Measurements from ENCODE around the gene TANGO6. TPM values are rescaled to one million over a fixed set of nuclear protein-coding genes. Genes with fewer than 3 reads are reported as not detected.
"Not testable (repeated sequence)": the region's sequence is repeated elsewhere in the genome, so short reads cannot be mapped to it uniquely, and the experiment has no call there.

TANGO6 gene
- total RNA-seq, 2 donors from 2014 or later = 37.3 to 55.4 TPM

- peaks cover under 1% of the 10 kb centered on the region for H3K36me3 ChIP-seq
- H3K27ac ChIP-seq = no peak overlapping the region
- H3K4me1 ChIP-seq (ENCODE audit: control insufficient read depth in 1 of 2, low read depth in 2 of 2) = peaks cover 4 to 17% of the 10 kb centered on the region in 2 donors
- no peak for DNase-seq (ENCODE audit: low spot score)
- no peaks in the 10 kb centered on the region for H3K9me3 ChIP-seq
- H3K4me3 ChIP-seq = no peak overlapping the region
- no peak for ATAC-seq (ENCODE audit: insufficient number of reproducible peaks, low FRiP score, low read depth)
- TF ChIP-seq, protein P1, sequence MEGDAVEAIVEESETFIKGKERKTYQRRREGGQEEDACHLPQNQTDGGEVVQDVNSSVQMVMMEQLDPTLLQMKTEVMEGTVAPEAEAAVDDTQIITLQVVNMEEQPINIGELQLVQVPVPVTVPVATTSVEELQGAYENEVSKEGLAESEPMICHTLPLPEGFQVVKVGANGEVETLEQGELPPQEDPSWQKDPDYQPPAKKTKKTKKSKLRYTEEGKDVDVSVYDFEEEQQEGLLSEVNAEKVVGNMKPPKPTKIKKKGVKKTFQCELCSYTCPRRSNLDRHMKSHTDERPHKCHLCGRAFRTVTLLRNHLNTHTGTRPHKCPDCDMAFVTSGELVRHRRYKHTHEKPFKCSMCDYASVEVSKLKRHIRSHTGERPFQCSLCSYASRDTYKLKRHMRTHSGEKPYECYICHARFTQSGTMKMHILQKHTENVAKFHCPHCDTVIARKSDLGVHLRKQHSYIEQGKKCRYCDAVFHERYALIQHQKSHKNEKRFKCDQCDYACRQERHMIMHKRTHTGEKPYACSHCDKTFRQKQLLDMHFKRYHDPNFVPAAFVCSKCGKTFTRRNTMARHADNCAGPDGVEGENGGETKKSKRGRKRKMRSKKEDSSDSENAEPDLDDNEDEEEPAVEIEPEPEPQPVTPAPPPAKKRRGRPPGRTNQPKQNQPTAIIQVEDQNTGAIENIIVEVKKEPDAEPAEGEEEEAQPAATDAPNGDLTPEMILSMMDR (IDR thresholded peaks at IDR 0.05) = no peak
- H3K27me3 ChIP-seq (replicated peaks; ENCODE audit: insufficient read depth) = no peaks in the 10 kb centered on the region
These were observed 282.9 kb downstream of the TANGO6 start for GRCh38 chr16:69126221-69126620.

DNA sequence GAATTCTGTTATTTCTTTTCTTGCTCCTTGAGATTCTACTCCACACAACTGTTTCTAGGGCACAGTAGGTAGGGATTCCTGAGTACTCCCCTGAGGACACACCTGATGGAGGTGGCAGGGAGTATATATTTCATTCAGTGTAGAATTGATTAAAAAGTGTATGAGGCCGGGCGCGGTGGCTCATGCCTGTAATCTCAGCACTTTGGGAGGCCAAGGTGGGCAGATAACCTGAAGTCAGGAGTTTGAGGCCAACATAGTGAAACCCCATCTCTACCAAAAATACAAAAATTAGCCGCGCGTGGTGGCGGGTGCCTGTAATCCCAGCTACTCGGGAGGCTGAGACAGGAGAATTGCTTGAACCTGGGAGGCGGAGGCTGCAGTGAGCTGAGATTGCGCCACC lies 283.5 kb downstream of the TANGO6 start:
- H3K9me3 ChIP-seq; H3K27me3 ChIP-seq (replicated peaks; ENCODE audit: insufficient read depth); H3K36me3 ChIP-seq; DNase-seq (ENCODE audit: low spot score); H3K27ac ChIP-seq; ATAC-seq (ENCODE audit: insufficient number of reproducible peaks, low FRiP score, low read depth); H3K4me3 ChIP-seq: not testable (repeated sequence)
- peaks cover 4 to 17% of the 10 kb centered on the region in 2 donors for H3K4me1 ChIP-seq (ENCODE audit: control insufficient read depth in 1 of 2, low read depth in 2 of 2)

DNA sequence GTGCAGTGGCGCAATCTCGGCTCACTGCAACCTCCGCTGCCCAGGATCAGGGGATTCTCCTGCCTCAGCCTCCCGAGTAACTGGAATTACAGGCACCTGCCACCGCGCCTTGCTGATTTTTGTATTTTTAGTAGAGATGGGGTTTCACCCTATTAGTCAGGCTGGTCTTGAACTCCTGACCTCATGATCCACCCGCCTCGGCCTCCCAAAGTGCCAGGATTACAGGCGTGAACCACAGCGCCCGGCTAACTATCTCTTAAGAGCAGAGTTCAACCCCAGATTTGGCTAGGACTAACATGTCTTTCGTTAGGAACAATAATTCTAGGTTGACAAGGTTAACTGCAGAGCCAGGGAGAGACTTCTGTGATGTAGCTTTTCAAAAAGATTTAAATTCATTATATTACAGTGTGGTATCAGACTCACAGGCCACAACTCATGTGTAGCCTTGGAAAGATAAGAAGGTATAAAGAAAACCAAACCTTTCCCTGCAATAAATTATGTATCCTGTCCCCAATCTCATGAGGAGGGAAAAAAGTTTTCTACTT lies 284.7 kb downstream of the TANGO6 start:
- no peaks in the 10 kb centered on the region for H3K27me3 ChIP-seq (replicated peaks; ENCODE audit: insufficient read depth)
- H3K4me1 ChIP-seq (ENCODE audit: control insufficient read depth in 1 of 2, low read depth in 2 of 2) = peaks cover 4 to 18% of the 10 kb centered on the region in 2 donors
- ATAC-seq (ENCODE audit: insufficient number of reproducible peaks, low FRiP score, low read depth) = no peak
- H3K9me3 ChIP-seq = no peaks in the 10 kb centered on the region
- H3K36me3 ChIP-seq = no peaks in the 10 kb centered on the region
- no peak overlapping the region for H3K4me3 ChIP-seq
- TF ChIP-seq, protein P1 (IDR thresholded peaks at IDR 0.05) = no peak
- no peak for DNase-seq (ENCODE audit: low spot score)
- no peak overlapping the region for H3K27ac ChIP-seq

GRCh38 chr16:69130461-69130860 lies 287.1 kb downstream of the TANGO6 start:
- no peak for ATAC-seq (ENCODE audit: insufficient number of reproducible peaks, low FRiP score, low read depth)
- Histone ChIP-seq H3K36me3 (no peaks in the 10 kb centered on the region), H3K4me3 (no peak overlapping the region), H3K27me3 (replicated peaks; ENCODE audit: insufficient read depth) (no peaks in the 10 kb centered on the region), H3K4me1 (ENCODE audit: control insufficient read depth in 1 of 2, low read depth in 2 of 2) (peaks cover 8 to 26% of the 10 kb centered on the region in 2 donors), H3K27ac (no peak overlapping the region), H3K9me3 (no peaks in the 10 kb centered on the region)
- DNase-seq (ENCODE audit: low spot score) = no peak
- TF ChIP-seq, protein P1 (IDR thresholded peaks at IDR 0.05) = no peak

DNA sequence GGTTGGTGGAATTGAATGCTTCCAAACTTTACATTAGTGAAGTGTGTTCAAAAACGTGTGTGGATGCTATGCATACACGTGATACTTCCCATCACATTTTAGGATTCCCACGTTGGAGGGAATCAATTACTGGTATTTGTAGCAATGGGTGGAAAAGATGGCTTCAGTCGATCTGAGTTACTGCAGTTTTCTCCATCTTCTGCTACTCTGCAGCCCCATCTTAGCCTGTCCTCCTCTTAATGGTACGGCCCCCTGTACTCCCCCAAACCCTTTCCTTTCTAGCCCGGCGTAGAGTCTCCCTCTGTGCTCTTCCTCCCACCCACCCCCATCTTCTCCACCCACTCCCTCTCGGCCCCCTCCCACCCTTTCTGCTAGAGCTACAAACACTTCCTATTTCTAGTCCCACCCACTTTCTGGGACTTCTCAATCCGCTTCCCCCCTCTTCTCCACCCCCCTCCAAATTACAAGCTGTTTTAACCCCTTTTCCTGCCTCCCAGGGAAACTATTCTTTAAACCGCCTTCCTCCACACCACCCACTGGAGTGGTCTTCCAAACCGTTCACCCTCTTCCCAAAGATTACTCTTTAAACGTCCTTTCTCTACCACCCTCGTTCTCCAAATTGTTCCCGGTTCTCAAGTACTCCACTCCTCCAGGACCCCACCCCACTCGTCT lies 288.0 kb downstream of the TANGO6 start:
- Histone ChIP-seq H3K4me3 (peak overlapping the region; percentile 96), H3K9me3 (no peaks in the 10 kb centered on the region), H3K36me3 (no peaks in the 10 kb centered on the region), H3K4me1 (ENCODE audit: control insufficient read depth in 1 of 2, low read depth in 2 of 2) (peaks cover 8 to 26% of the 10 kb centered on the region in 2 donors), H3K27me3 (replicated peaks; ENCODE audit: insufficient read depth) (no peaks in the 10 kb centered on the region), H3K27ac (peak overlapping the region; percentile 77 to 90)
- ATAC-seq (ENCODE audit: insufficient number of reproducible peaks, low FRiP score, low read depth) (no peak), DNase-seq (ENCODE audit: low spot score) (no peak)
- TF ChIP-seq, protein P1 (IDR thresholded peaks at IDR 0.05) = no peak
